ENCODE results near the gene PHOX2B. TPM values are rescaled to one million over a fixed set of nuclear protein-coding genes. Genes with fewer than 3 reads are reported as not detected.

PHOX2B gene
- total and polyA plus RNA-seq, 2 of the 13 experiments (the other 11 are each of a cell fraction or from before 2014, with no cell fraction given), result not detected

DNA sequence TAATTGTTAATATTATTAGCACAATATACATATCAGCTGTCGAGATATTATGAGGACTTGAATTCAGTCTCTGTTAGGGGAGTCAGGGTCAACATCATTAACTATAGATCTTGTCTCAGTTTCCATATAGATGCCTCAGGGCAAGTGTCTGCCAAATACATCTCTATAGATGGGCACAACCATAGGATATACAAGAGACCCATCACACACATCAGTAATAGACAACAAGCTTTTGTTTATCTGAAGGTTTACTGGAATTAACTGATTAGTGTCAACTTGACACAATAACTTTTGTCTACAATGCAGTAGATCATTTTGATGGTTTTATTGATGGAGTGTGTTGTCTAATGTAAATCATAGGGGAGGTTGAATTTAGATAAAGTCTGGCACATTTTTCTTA is 37.1 kb upstream of the PHOX2B start:
- no peak for ATAC-seq

More for the DNA sequence above, 37.1 kb upstream of the PHOX2B start:
- H4K20me1 ChIP-seq (ENCODE audit: insufficient read depth, low read length), result no peaks in the 10 kb centered on the region
- no peaks in the 10 kb centered on the region for H3K36me3 ChIP-seq (replicated peaks in 1 of 2; ENCODE audit: control insufficient read depth in 1 of 2, insufficient read depth in 2 of 2, low read length in 2 of 2)
- in situ Hi-C loops (cut with HindIII; ENCODE audit: extremely low pct_ligation_motif_present, low pct_unique_long_range_greater_than_20kb) (no loop called here), intact Hi-C loops (cut with micrococcal nuclease; ENCODE audit: unreplicated experiment) (no loop called here)
- BruUV-seq (replicated peaks), result no TSS peak
- no peaks in the 10 kb centered on the region for H3K27me3 ChIP-seq (ENCODE audit: control insufficient read depth in 1 of 2, insufficient read depth in 2 of 2, low read length in 2 of 2)
- H3K4me3 ChIP-seq (replicated peaks in 1 of 3; ENCODE audit: insufficient read depth in 1 of 3, low read depth in 2 of 3, low read length in 3 of 3), result no peak overlapping the region
- H3K9ac ChIP-seq (ENCODE audit: insufficient read depth, low read depth, low read length), result no peak overlapping the region
- POLR2A ChIA-PET, result no interaction called here
- DNase-seq (ENCODE audit: low spot score) (no peak), FAIRE-seq (no peak)
- TF ChIP-seq MAFF (IDR thresholded peaks at IDR 0.05; ENCODE audit: low read depth, low read length), result no peak
- no peak for TF ChIP-seq JUN (CRISPR knock-in tag; IDR thresholded peaks at IDR 0.05)
- TF ChIP-seq, protein P1, sequence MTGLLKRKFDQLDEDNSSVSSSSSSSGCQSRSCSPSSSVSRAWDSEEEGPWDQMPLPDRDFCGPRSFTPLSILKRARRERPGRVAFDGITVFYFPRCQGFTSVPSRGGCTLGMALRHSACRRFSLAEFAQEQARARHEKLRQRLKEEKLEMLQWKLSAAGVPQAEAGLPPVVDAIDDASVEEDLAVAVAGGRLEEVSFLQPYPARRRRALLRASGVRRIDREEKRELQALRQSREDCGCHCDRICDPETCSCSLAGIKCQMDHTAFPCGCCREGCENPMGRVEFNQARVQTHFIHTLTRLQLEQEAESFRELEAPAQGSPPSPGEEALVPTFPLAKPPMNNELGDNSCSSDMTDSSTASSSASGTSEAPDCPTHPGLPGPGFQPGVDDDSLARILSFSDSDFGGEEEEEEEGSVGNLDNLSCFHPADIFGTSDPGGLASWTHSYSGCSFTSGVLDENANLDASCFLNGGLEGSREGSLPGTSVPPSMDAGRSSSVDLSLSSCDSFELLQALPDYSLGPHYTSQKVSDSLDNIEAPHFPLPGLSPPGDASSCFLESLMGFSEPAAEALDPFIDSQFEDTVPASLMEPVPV (CRISPR knock-in tag; IDR thresholded peaks at IDR 0.05), result no peak
- TF ChIP-seq RFX5 (IDR thresholded peaks at IDR 0.05; ENCODE audit: low read depth, low read length), result no peak
- TF ChIP-seq ZNF598 (CRISPR knock-in tag; IDR thresholded peaks at IDR 0.05; ENCODE audit: borderline replicate concordance), result no peak
- TF ChIP-seq, protein P2, sequence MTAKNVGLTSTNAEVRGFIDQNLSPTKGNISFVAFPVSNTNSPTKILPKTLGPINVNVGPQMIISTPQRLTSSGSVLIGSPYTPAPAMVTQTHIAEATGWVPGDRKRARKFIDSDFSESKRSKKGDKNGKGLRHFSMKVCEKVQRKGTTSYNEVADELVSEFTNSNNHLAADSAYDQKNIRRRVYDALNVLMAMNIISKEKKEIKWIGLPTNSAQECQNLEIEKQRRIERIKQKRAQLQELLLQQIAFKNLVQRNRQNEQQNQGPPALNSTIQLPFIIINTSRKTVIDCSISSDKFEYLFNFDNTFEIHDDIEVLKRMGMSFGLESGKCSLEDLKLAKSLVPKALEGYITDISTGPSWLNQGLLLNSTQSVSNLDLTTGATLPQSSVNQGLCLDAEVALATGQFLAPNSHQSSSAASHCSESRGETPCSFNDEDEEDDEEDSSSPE (CRISPR knock-in tag; IDR thresholded peaks at IDR 0.05), result no peak
- TF ChIP-seq ZNF354B (CRISPR knock-in tag; IDR thresholded peaks at IDR 0.05), result no peak
- TF ChIP-seq KDM4B (CRISPR knock-in tag; IDR thresholded peaks at IDR 0.05), result no peak
- no peak for TF ChIP-seq ZFP90 (CRISPR knock-in tag; IDR thresholded peaks at IDR 0.05; ENCODE audit: borderline replicate concordance)
- no peak for TF ChIP-seq ZKSCAN1 (IDR thresholded peaks at IDR 0.05; ENCODE audit: low read length)
- no peak for TF ChIP-seq ZBTB1 (CRISPR knock-in tag; IDR thresholded peaks at IDR 0.05; ENCODE audit: borderline replicate concordance)
- TF ChIP-seq, protein P3, sequence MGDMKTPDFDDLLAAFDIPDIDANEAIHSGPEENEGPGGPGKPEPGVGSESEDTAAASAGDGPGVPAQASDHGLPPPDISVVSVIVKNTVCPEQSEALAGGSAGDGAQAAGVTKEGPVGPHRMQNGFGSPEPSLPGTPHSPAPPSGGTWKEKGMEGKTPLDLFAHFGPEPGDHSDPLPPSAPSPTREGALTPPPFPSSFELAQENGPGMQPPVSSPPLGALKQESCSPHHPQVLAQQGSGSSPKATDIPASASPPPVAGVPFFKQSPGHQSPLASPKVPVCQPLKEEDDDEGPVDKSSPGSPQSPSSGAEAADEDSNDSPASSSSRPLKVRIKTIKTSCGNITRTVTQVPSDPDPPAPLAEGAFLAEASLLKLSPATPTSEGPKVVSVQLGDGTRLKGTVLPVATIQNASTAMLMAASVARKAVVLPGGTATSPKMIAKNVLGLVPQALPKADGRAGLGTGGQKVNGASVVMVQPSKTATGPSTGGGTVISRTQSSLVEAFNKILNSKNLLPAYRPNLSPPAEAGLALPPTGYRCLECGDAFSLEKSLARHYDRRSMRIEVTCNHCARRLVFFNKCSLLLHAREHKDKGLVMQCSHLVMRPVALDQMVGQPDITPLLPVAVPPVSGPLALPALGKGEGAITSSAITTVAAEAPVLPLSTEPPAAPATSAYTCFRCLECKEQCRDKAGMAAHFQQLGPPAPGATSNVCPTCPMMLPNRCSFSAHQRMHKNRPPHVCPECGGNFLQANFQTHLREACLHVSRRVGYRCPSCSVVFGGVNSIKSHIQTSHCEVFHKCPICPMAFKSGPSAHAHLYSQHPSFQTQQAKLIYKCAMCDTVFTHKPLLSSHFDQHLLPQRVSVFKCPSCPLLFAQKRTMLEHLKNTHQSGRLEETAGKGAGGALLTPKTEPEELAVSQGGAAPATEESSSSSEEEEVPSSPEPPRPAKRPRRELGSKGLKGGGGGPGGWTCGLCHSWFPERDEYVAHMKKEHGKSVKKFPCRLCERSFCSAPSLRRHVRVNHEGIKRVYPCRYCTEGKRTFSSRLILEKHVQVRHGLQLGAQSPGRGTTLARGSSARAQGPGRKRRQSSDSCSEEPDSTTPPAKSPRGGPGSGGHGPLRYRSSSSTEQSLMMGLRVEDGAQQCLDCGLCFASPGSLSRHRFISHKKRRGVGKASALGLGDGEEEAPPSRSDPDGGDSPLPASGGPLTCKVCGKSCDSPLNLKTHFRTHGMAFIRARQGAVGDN (CRISPR knock-in tag; IDR thresholded peaks at IDR 0.05), result no peak
- TF ChIP-seq, protein P4, sequence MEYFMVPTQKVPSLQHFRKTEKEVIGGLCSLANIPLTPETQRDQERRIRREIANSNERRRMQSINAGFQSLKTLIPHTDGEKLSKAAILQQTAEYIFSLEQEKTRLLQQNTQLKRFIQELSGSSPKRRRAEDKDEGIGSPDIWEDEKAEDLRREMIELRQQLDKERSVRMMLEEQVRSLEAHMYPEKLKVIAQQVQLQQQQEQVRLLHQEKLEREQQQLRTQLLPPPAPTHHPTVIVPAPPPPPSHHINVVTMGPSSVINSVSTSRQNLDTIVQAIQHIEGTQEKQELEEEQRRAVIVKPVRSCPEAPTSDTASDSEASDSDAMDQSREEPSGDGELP (IDR thresholded peaks at IDR 0.05; ENCODE audit: borderline replicate concordance, low read depth), result no peak
- no peak for TF ChIP-seq ZNF772 (CRISPR knock-in tag; IDR thresholded peaks at IDR 0.05)
- TF ChIP-seq ZNF777 (CRISPR knock-in tag; IDR thresholded peaks at IDR 0.05), result no peak
- TF ChIP-seq FOXA1 (IDR thresholded peaks at IDR 0.05), result no peak
- no peak for TF ChIP-seq FOXA1 (CRISPR knock-in tag; IDR thresholded peaks at IDR 0.05)
- TF ChIP-seq, protein P5, sequence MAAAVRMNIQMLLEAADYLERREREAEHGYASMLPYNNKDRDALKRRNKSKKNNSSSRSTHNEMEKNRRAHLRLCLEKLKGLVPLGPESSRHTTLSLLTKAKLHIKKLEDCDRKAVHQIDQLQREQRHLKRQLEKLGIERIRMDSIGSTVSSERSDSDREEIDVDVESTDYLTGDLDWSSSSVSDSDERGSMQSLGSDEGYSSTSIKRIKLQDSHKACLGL (CRISPR knock-in tag; IDR thresholded peaks at IDR 0.05), result no peak
- TF ChIP-seq ZNF382 (CRISPR knock-in tag; IDR thresholded peaks at IDR 0.05; ENCODE audit: borderline replicate concordance), result no peak
- no peaks in the 10 kb centered on the region for H3K79me2 ChIP-seq (ENCODE audit: insufficient read depth, low read length)
- no peaks in the 10 kb centered on the region for H3K9me3 ChIP-seq (ENCODE audit: low read length)
- no peak overlapping the region for H2AFZ ChIP-seq (ENCODE audit: low read length)
- CTCF ChIA-PET (ENCODE audit: low intra/inter-chr PET ratio, low total read pairs), result no interaction called here
- H3K27ac ChIP-seq (ENCODE audit: extremely low read length, insufficient read depth, low read length), result no peak overlapping the region
- WGBS (ENCODE audit: low lambda C conversion rate), result 0% methylated on average over 1 of the region's 1 CpG
- no peaks in the 10 kb centered on the region for H3K4me1 ChIP-seq (ENCODE audit: insufficient read depth, low read length)
- H3K4me2 ChIP-seq (ENCODE audit: low read depth, low read length), result no peak overlapping the region

Data from HepG2 (cell line).